Activated naive CD4-positive, alpha-beta T cell treated with anti-CD3 and anti-CD28 coated beads, Interleukin-2, amount 50 U/mL, for 72 hours (primary cell): ENCODE measurements around the gene MNAT1. TPM values are rescaled to one million over a fixed set of nuclear protein-coding genes. Genes with fewer than 3 reads are reported as not detected.
"Not testable (repeated sequence)": the region's sequence is repeated elsewhere in the genome, so short reads cannot be mapped to it uniquely, and the experiment has no call there.

Experiments used
- ATAC-seq, 2 donors: fragments of 150-1000 bp; cut with Tn5 transposase; 2 replicates each; pipeline ENCODE4 v1.10.0; 2021; ENCODE audit warnings: mild to moderate bottlenecking in 2 of 2, moderate library complexity in 2 of 2
- DNase-seq, 2 donors: peaks; one replicate each; pipeline ENCODE4 v3.0.0; 2021 to 2022; ENCODE audit warnings: low spot score in 2 of 2
- H3K27ac Mint-ChIP-seq, 2 donors: one replicate each; pipeline ENCODE4 v1.8.0; 2022; ENCODE audit warnings: mild to moderate bottlenecking in 2 of 2, mixed read lengths in 2 of 2
- H3K36me3 Mint-ChIP-seq, 2 donors: one replicate each; pipeline ENCODE4 v1.8.0; 2022; ENCODE audit warnings: mixed read lengths in 2 of 2
- H3K9me3 Mint-ChIP-seq, 2 donors: one replicate each; pipeline ENCODE4 v1.8.0; 2022; ENCODE audit warnings: mixed read lengths in 2 of 2
- total RNA-seq, 2 donors: library from RNA; stranded (reverse); gene quantifications; one replicate each; pipeline ENCODE4 v1.2.3, GENCODE V29; 2022

The MNAT1 gene
- total RNA-seq, 2 donors from 2014 or later: 11.8 to 38.0 TPM

- no peak for DNase-seq
- no peak for ATAC-seq
- no peak overlapping the region for H3K27ac Mint-ChIP-seq
- peaks cover 13 to 42% of the 10 kb centered on the region in 2 donors for H3K9me3 Mint-ChIP-seq
- peaks cover 45 to 58% of the 10 kb centered on the region in 2 donors for H3K36me3 Mint-ChIP-seq
Observed at GRCh38 chr14:60884134-60884533, 149.6 kb downstream of the MNAT1 start.

DNA sequence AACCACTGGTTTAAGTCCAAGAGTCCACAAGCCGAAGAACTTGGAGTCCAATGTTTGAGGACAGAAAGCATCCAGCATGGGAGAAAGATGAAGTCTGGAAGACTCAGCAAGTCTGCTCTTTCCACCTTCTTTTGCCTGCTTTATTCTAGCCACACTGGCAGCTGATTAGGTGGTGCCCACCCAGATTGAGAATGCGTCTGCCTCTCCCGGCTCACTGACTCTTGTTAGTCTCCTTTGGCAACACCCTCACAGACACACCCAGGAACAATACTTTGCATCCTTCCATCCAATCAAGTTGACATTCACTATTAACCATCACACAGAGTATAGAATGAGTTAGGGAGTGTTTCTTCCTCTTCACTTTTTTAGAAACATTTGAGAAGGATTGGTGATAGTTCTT lies 156.1 kb downstream of the MNAT1 start:
- DNase-seq, H3K27ac Mint-ChIP-seq: not testable (repeated sequence)
- peaks cover 0 to 13% of the 10 kb centered on the region in 2 donors for H3K9me3 Mint-ChIP-seq
- peak in 1 of 2 donors; percentile 57 for ATAC-seq
- H3K36me3 Mint-ChIP-seq: peaks cover 6 to 14% of the 10 kb centered on the region in 2 donors

GRCh38 chr14:60893911-60894310 lies 159.3 kb downstream of the MNAT1 start:
- ATAC-seq: no peak
- Mint-ChIP-seq H3K27ac (no peak overlapping the region), H3K36me3 (no peaks in the 10 kb centered on the region), H3K9me3 (no peaks in the 10 kb centered on the region)
- DNase-seq: no peak

- DNase-seq: no peak
- no peak overlapping the region for H3K27ac Mint-ChIP-seq
- no peaks in the 10 kb centered on the region for H3K36me3 Mint-ChIP-seq
- no peaks in the 10 kb centered on the region for H3K9me3 Mint-ChIP-seq
- no peak for ATAC-seq
Observed at GRCh38 chr14:60904381-60904780, 169.8 kb downstream of the MNAT1 start.

GRCh38 chr14:60905923-60906322 lies 171.4 kb downstream of the MNAT1 start:
- no peaks in the 10 kb centered on the region for H3K9me3 Mint-ChIP-seq
- DNase-seq (no peak), ATAC-seq (no peak)
- no peak overlapping the region for H3K27ac Mint-ChIP-seq
- H3K36me3 Mint-ChIP-seq: peaks cover 0 to 5% of the 10 kb centered on the region in 2 donors

GRCh38 chr14:60915781-60916180 lies 181.2 kb downstream of the MNAT1 start:
- Mint-ChIP-seq H3K27ac (no peak overlapping the region), H3K36me3 (peaks cover 15 to 30% of the 10 kb centered on the region in 2 donors), H3K9me3 (peaks cover 0 to 6% of the 10 kb centered on the region in 2 donors)
- DNase-seq (no peak), ATAC-seq (no peak)

DNA sequence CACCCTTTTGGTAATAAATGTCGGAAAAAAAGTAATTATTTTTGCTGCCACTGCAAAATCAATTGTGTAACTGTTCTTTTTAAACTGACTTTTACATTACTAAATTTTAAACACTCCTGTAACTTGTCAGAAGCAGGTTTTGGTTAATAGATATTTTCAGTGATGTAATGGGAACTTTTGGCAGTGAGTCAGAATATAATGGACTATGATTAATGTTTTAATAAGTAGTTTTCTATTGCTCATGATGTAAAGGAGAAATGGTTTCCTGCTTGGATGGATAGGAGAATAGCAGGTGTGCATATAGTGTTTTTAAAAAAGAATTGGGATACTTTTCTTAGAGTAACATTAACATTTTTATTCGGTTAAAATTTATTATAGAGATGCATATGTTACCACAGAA lies 187.5 kb downstream of the MNAT1 start:
- ATAC-seq (no peak), DNase-seq (no peak)
- H3K36me3 Mint-ChIP-seq: peaks cover 6 to 9% of the 10 kb centered on the region in 2 donors
- H3K27ac Mint-ChIP-seq: no peak overlapping the region
- H3K9me3 Mint-ChIP-seq: no peaks in the 10 kb centered on the region

GRCh38 chr14:60925286-60925685 lies 190.7 kb downstream of the MNAT1 start:
- DNase-seq (no peak), ATAC-seq (no peak)
- Mint-ChIP-seq H3K9me3 (no peaks in the 10 kb centered on the region), H3K27ac (no peak overlapping the region), H3K36me3 (no peaks in the 10 kb centered on the region)

DNA sequence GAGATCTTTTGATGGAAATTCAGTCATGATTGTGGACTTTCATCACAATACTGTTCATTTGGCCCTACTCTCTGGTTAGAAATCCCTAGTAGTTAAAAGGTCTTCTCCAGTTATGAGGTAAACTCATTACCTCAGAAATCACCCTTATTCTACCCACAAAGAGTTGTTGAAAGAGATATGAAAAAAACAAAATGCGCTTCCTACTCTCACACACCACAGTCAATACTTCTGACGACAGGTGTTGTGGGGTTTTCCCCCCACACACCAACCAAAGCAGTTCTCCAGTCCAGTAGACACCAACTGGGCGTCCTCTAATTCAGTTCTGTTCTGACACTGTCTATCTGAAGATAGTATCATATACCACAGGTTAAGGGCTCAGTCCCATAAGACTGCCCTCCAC lies 191.4 kb downstream of the MNAT1 start:
- DNase-seq: no peak
- no peak overlapping the region for H3K27ac Mint-ChIP-seq
- H3K9me3 Mint-ChIP-seq: no peaks in the 10 kb centered on the region
- no peak for ATAC-seq
- H3K36me3 Mint-ChIP-seq: no peaks in the 10 kb centered on the region

- Mint-ChIP-seq H3K36me3 (peaks cover 7 to 8% of the 10 kb centered on the region in 2 donors), H3K9me3 (peaks cover 0 to 6% of the 10 kb centered on the region in 2 donors), H3K27ac (no peak overlapping the region)
- ATAC-seq (no peak), DNase-seq (no peak)
Observed at GRCh38 chr14:60931218-60931617, 196.7 kb downstream of the MNAT1 start.

DNA sequence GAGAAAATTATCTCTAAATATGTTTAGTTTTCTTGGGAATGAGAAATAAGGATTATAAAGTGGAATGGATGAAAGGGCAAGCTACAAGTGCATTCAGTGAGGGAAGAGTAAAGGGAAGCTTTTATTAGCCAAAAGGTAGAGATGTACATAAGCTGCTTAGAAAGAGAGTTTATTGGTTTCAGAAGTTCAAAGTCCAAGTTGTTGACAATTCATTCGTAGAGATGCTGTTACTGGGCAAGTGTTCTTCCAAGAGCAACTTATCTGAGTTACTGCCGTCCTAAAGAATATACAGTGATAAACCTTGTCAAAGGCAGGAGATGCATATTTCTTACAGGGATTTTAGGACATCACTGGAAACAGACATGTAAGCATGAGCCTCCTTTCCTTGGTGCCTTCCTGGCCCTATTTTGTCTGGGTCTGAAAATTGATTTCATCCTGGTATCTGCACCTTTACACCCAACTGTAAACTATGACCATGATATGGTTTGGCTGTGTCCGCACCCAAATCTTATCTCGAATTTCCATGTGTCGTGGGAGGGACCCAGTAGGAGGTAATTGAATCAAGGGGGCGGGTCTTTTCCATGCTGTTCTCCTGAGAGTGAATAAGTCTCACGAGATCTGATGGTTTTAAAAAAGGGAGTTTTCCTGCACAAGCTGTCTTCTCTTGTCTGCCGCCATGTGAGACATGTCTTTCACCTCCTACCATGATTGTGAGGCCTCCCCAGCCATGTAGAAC lies 199.5 kb downstream of the MNAT1 start:
- DNase-seq (no peak), ATAC-seq (no peak)
- peaks cover 0 to 6% of the 10 kb centered on the region in 2 donors for H3K9me3 Mint-ChIP-seq
- peak overlapping the region in 1 of 2 donors; percentile 37 for H3K27ac Mint-ChIP-seq
- peaks cover 7 to 8% of the 10 kb centered on the region in 2 donors for H3K36me3 Mint-ChIP-seq

GRCh38 chr14:60935319-60935718 lies 200.8 kb downstream of the MNAT1 start:
- ATAC-seq (no peak), DNase-seq (no peak)
- Mint-ChIP-seq H3K9me3 (peaks cover 0 to 6% of the 10 kb centered on the region in 2 donors), H3K36me3 (peaks cover 7 to 8% of the 10 kb centered on the region in 2 donors), H3K27ac (no peak overlapping the region)

GRCh38 chr14:60943637-60944032 lies 209.1 kb downstream of the MNAT1 start:
- Mint-ChIP-seq H3K36me3 (peaks cover 5 to 11% of the 10 kb centered on the region in 2 donors), H3K27ac (no peak overlapping the region), H3K9me3 (no peaks in the 10 kb centered on the region)
- DNase-seq (no peak), ATAC-seq (no peak)

DNA sequence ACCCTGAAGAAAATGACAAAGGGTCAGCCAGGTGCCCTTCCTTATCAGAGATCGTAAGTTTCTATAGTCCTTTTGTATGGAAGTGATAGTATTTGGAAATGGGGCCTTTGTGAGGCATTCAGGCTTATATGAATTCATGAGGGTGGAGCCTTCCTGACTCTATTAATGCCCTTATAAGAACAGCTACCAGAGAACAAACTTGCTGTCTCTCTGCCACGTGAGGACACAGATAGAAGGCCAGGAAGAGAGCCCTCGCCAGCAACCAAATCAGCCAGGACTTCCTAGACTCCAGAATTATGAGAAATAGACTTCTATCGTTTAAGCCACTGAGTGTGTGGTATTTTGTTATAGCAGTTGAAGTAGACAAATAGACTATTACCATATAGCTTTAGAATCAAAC lies 209.6 kb downstream of the MNAT1 start:
- H3K36me3 Mint-ChIP-seq: peaks cover 5 to 11% of the 10 kb centered on the region in 2 donors
- no peaks in the 10 kb centered on the region for H3K9me3 Mint-ChIP-seq
- no peak for ATAC-seq
- no peak overlapping the region for H3K27ac Mint-ChIP-seq
- DNase-seq: no peak

DNA sequence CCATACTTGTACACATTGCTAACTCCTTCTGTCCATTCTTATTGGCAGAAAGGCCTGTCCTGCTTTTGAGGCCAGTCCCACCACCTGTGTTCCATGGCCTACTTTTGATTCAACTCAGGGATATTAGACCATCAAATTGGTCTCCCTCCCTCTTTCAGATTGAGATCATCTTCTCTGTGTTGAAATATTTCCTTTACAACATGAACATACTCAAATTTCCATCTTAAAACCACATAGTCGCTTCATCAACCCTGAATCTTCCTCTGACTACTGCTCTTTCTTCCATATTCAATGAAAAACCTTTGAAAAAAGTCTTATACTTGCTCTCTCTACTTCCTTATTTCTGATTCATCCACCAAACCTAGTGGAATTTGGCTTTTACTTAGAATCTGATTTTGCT lies 211.4 kb downstream of the MNAT1 start:
- Mint-ChIP-seq H3K27ac (peak overlapping the region; percentile 29 to 32), H3K36me3 (peaks cover 5 to 11% of the 10 kb centered on the region in 2 donors), H3K9me3 (no peaks in the 10 kb centered on the region)
- peak; percentile 66 to 90 for ATAC-seq
- DNase-seq: no peak

DNA sequence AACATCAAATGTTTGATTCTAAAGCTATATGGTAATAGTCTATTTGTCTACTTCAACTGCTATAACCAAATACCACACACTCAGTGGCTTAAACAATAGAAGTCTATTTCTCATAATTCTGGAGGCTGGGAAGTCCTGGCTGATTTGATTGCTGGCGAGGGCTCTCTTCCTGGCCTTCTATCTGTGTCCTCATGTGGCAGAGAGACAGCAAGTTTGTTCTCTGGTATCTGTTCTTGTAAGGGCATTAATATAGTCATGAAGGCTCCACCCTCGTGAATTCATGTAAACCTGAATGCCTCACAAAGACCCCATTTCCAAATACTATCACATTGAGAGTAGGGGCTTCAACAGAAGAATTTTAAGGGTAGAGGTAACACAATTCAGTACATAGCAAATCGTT lies 212.2 kb downstream of the MNAT1 start:
- Mint-ChIP-seq H3K9me3 (no peaks in the 10 kb centered on the region), H3K27ac (peak overlapping the region in 1 of 2 donors; percentile 29), H3K36me3 (peaks cover 5 to 11% of the 10 kb centered on the region in 2 donors)
- ATAC-seq: no peak
- DNase-seq: no peak

DNA sequence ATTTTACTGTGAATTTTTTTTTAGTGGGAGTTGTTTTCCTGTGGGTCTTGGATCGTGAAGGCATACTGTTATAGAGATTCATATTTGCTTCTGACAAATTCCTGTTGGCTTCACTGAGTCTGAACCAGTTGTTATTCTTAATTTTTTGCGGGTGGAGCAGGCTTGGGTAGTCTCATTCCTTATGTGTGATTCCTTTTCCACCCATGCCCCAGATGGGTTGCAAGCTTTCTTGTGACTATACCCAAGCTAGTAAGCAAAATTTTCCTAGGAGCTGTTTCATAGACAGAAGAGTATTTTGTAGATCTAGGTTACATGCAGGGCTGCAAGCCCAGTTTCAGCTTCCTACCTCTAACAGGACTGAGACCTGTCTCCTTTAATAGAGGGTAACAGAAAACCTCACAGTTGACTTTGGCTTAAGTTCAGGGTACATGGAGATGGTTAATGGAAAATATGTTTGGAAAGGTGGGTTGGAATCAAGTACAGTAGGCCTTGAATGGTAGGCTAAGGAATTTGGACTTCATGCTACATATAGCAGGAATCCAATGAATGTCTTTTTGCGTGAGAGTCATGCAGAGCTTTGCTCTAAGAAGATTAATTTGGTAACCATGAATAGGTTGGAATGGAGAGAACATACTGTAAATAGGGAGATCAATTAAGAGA lies 217.3 kb downstream of the MNAT1 start:
- DNase-seq: no peak
- Mint-ChIP-seq H3K36me3 (peaks cover 7 to 20% of the 10 kb centered on the region in 2 donors), H3K27ac (no peak overlapping the region), H3K9me3 (peaks cover 12 to 16% of the 10 kb centered on the region in 2 donors)
- no peak for ATAC-seq

DNA sequence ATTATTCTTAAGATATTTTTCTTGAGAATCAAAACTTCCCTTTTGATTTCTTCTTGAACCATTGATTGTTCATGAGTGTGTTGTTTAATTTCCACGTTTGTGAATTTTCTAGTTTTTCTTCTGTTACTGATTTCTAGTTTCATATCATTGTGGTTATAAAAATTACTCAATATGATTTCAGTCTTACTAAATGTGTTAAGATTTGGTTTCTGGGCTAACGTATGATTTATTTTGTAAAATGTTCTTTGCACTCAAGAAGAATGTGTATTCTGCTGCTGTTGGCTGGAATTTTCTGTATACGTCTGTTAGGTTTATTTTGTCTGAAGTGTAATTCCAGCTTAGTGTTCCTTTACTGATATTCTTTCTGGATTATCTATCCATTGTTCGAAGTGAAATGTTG lies 221.6 kb downstream of the MNAT1 start:
- no peak for DNase-seq
- ATAC-seq: peak in 1 of 2 donors; percentile 90
- H3K36me3 Mint-ChIP-seq: peaks cover 37 to 41% of the 10 kb centered on the region in 2 donors
- H3K27ac Mint-ChIP-seq: peak overlapping the region in 1 of 2 donors; percentile 37
- H3K9me3 Mint-ChIP-seq: peaks cover 29 to 30% of the 10 kb centered on the region in 2 donors
